Superior temporal gyrus (tissue), 1 donor: ENCODE data around the gene HSD3B7.
"Not testable (repeated sequence)": the region's sequence is repeated elsewhere in the genome, so short reads cannot be mapped to it uniquely, and the experiment has no call there.

Source experiments
- DNase-seq: peaks from one replicate; pipeline ENCODE4 v3.0.0-alpha.2; 2016; ENCODE audit errors: extremely low spot score

Gene HSD3B7

GRCh38 chr16:30984669-30985400 lies at the start of gene HSD3B7:
Gene HSD3B7, plus strand, starts transcription at chr16:30985207. Its CDS starts 452 bp downstream, at chr16:30985659.
- DNase-seq = peak; percentile 72

GRCh38 chr16:30937692-30938091 lies 47.3 kb upstream of the HSD3B7 start:
- DNase-seq = no peak

GRCh38 chr16:30939571-30939970 lies 45.4 kb upstream of the HSD3B7 start:
- DNase-seq = not testable (repeated sequence)

- DNase-seq = peak; percentile 61
Measured at GRCh38 chr16:30941600-30942425, 43.2 kb upstream of the HSD3B7 start.

- DNase-seq = no peak
Measured at GRCh38 chr16:30942426-30942806, 42.6 kb upstream of the HSD3B7 start.

GRCh38 chr16:30944352-30944751 lies 40.7 kb upstream of the HSD3B7 start:
- no peak for DNase-seq

GRCh38 chr16:30946671-30947540 lies 38.1 kb upstream of the HSD3B7 start:
- no peak for DNase-seq

- DNase-seq = no peak
Measured at GRCh38 chr16:30947541-30947858, 37.5 kb upstream of the HSD3B7 start.

- DNase-seq = peak; percentile 97
Measured at GRCh38 chr16:30947859-30948666, 36.9 kb upstream of the HSD3B7 start.

- peak; percentile 59 for DNase-seq
Measured at GRCh38 chr16:30948667-30949649, 36.0 kb upstream of the HSD3B7 start, which contains the start of gene ORAI3. Gene ORAI3, plus strand, starts transcription at chr16:30949068. Its CDS starts 222 bp downstream, at chr16:30949290.

- no peak for DNase-seq
Measured at GRCh38 chr16:30949650-30950515, 35.1 kb upstream of the HSD3B7 start.

- no peak for DNase-seq
Measured at GRCh38 chr16:30950516-30951065, 34.4 kb upstream of the HSD3B7 start.

GRCh38 chr16:30951193-30951592 lies 33.8 kb upstream of the HSD3B7 start:
- no peak for DNase-seq

GRCh38 chr16:30951750-30952149 lies 33.3 kb upstream of the HSD3B7 start:
- DNase-seq = no peak

GRCh38 chr16:30953111-30953510 lies 31.9 kb upstream of the HSD3B7 start:
- DNase-seq = no peak

GRCh38 chr16:30953511-30954124 lies 31.4 kb upstream of the HSD3B7 start:
- DNase-seq = peak; percentile 88

- DNase-seq = no peak
Measured at GRCh38 chr16:30954993-30955392, 30.0 kb upstream of the HSD3B7 start.
